Stimulated activated naive CD8-positive, alpha-beta T cell treated with anti-CD3 and anti-CD28 coated beads, Interleukin-15, Interleukin-2, amounts not matched to agents 100 U/mL and 50 U/mL, for 24 hours (primary cell): Measurements from ENCODE around the gene SPAST.
"Not testable (repeated sequence)": the region's sequence is repeated elsewhere in the genome, so short reads cannot be mapped to it uniquely, and the experiment has no call there.

Experiments
- ATAC-seq: fragments of 150-1000 bp; cut with Tn5 transposase; one replicate; pipeline ENCODE4 v1.10.0; 2021
- DNase-seq: peaks from one replicate; pipeline ENCODE4 v3.0.0; 2021

The SPAST gene, protein sequence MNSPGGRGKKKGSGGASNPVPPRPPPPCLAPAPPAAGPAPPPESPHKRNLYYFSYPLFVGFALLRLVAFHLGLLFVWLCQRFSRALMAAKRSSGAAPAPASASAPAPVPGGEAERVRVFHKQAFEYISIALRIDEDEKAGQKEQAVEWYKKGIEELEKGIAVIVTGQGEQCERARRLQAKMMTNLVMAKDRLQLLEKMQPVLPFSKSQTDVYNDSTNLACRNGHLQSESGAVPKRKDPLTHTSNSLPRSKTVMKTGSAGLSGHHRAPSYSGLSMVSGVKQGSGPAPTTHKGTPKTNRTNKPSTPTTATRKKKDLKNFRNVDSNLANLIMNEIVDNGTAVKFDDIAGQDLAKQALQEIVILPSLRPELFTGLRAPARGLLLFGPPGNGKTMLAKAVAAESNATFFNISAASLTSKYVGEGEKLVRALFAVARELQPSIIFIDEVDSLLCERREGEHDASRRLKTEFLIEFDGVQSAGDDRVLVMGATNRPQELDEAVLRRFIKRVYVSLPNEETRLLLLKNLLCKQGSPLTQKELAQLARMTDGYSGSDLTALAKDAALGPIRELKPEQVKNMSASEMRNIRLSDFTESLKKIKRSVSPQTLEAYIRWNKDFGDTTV

DNA sequence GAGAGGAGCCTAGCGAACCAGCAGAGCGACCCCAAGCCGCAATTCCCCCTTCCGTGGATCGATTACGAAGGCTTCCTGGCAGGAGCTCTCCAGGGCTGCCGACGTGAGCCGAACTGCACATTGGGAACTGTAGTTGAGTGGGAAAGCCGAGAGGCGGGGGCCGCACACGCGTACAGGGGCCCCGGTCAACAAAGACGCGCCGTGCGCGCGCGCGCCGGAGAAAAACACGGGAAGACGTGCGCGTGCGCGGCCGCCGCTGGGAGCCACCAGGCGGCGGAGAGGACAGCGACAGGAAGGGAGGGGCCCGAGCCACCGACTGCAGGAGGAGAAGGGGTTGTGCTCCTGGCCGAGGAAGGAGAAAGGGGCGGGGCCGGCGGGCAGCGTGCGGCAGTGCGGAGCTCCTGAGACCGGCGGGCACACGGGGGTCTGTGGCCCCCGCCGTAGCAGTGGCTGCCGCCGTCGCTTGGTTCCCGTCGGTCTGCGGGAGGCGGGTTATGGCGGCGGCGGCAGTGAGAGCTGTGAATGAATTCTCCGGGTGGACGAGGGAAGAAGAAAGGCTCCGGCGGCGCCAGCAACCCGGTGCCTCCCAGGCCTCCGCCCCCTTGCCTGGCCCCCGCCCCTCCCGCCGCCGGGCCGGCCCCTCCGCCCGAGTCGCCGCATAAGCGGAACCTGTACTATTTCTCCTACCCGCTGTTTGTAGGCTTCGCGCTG is at the start of gene SPAST:
TSS of gene SPAST (plus strand) at position 247 of the 711 bp plus-strand sequence. CDS start at position 523, 276 bp downstream.
- DNase-seq (peak; percentile 98), ATAC-seq (peak; percentile 96)

DNA sequence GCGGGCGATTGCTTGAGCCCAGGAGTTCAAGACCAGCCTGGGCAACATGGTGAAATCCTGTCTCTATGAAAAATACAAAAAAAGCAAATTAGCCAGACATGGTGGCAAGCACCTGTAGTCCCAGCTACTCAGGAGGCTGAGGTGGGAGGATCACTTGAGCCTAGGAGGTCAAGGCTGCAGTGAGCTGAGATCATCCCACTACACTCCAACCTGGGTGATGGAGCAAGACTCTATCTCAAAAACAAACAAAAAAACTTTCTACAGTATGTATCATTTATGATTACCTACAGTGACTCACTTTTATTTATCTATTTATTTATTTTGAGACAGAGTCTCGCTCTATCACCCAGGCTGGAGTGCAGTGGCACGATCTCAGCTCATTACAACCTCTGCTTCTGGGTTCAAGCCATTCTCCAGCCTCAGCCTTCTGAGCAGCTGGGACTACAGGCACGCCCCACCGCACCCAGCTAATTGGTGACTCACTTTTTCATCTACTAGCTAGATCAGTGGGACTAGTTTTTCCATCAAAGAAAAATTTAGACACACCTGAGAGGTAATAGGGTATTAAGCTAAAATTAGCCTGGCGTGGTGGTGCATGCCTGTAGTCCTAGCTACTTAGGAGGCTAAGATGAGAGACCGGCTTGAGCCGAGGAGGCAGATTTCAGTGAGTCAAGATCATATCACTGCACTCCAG is 44.4 kb upstream of the SPAST start:
- not testable (repeated sequence) for DNase-seq, ATAC-seq

DNA sequence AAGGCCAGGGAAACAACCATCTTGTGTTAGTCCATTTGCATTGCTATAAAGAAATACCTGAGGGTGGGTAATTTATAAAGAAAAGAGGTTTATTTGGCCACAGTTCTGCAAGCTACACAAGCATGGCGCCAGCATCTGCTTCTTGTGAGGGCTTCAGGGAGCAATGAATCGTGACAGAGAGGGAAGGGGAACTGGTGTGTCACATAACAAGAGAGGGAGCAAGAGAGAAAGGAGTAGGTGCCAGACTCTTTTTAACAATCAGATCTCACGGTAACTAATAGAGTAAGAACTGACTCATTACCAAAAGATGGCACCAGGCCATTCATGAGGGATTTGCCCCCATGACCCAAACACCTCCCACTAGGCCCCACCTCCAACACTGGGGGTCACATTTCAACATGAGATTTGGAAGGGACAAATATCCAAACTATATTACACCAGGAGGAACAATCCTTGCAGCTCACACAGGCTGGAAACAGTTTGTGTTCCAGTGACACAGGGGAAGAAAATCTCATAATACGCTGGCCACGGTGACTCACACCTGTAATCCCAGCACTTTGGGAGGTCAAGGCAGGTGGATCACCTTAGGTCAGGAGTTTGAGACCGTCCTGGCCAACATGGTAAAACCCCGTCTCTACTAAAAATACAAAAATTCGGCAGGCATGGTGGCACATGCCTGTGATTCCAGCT is 29.0 kb upstream of the SPAST start:
- DNase-seq, ATAC-seq: not testable (repeated sequence)

DNA sequence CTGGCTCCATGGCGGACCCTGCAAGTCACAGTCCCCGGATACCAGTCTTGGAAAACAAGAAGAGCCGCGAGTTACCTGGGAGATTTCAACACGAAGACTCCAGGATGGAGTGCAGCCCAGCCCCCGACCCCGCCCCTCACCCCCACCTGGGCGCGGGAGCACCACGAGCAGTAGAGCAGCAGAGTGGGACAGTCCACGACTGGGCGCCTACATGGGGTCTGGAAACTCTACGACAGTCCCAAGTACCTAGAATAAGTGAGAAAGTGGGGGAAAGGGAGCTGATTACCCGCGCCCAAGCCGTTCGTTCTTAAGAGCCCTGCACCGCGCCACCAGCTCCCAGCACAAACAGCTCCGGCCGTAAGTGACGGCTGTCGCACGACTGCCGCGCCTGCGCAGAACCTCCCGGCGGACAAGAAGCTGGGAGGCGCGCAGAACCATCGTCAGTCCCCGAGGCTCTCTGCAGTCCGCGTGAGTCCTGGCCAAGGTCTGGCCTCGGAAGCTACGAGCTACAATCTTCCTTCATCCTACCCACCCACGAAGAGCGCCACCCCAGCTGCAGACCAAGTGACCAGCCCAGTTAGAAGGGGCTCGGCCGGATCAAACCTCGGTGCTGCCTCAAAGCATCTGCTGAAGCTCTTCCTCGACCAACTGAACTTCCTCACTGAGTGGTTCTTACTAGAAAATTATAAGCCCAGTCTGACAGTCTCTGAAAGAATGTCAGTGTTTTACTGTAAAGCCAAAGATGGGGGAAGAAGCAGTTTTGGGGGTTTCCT is 23.7 kb upstream of the SPAST start, which contains the start of gene DPY30:
TSS of gene DPY30 (minus strand) at position 359 of the 773 bp plus-strand sequence. CDS start at position 10, 349 bp downstream.
- ATAC-seq (peak; percentile 96), DNase-seq (peak; percentile 92)

DNA sequence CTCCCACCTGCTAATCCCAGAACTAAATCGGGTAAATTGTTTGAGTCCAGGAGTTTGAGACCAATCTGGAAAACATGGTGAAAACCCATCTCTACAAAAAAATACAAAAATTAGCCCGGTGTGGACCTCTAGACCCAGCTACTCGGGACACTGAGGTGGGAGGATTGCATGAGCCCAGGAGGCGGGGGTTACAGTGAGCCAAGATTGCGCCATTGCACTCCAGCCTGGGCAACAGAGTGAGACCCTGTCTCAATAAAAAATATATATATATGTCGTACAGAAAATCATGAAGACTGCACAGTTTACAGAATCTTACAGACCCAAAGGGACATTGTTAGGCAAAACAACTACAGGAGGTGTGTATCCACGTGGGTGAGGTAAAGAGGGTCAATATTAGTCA is 19.8 kb upstream of the SPAST start:
- ATAC-seq (no peak), DNase-seq (no peak)

DNA sequence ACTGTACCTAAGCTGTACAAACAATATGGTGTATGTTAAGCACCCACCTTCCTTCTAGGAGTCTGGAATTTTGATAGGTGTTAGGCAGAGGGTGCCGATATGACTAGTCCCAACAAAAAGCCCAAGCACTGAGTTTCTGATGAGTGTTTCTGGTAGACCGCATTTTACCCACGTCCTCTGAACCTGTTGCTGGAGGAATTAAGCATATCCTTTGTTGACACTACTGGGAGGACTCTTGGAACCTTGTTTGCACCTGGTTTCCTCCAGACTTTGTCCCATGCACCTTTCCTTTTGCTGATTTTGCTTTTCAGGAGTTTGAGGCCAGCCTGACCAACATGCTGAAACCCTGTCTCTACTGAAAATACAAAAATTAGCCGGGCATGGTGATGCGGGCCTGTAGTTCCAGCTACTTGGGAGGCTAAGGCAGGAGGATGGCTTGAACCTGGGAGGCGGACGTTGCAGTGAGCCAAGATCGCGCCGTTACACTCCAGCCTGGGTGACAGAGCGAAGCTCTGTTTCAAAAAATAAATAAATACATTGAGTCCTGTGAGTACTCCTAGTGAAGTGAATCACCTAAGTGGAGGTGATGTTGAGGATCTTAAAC is 11.4 kb upstream of the SPAST start:
- ATAC-seq (no peak), DNase-seq (no peak)

DNA sequence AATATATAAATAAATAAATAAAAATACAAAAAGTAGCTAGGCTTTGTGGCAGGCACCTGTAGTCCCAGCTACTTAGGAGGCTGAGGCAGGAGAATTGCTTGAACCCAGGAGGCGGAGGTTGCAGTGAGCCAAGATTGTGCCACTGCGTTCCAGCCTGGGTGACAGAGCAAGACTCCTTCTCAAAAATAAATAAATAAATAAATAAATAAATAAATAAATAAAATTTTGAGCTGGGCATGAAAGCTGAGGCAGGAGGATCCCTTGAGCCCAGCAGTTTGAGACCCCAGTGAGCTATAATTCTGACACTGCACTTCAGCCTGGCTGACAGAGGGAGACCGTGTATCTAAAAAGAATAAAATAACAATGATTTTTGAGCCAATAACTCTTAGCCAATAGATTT is 8.8 kb upstream of the SPAST start:
- not testable (repeated sequence) for ATAC-seq

DNA sequence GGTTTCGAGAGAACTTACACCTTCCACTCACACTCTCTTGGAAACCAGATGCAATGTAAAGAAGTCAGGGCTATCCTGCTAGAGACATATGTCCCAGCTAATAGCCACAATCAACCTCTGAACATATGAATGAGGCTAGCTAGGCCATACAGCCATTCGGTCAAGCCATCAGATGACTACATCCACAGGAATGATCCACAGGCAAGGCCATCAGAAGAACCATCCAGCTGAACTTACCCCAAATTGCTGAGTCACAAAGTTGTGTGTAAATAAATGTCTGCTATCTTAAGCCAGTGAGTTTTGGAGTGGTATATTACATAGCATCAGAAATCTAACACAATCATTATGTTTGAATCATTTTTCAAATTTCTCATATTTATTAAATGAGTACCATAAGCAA is 5.2 kb upstream of the SPAST start:
- DNase-seq (no peak), ATAC-seq (no peak)

More for the DNA sequence above, 8.8 kb upstream of the SPAST start:
- not testable (repeated sequence) for DNase-seq

DNA sequence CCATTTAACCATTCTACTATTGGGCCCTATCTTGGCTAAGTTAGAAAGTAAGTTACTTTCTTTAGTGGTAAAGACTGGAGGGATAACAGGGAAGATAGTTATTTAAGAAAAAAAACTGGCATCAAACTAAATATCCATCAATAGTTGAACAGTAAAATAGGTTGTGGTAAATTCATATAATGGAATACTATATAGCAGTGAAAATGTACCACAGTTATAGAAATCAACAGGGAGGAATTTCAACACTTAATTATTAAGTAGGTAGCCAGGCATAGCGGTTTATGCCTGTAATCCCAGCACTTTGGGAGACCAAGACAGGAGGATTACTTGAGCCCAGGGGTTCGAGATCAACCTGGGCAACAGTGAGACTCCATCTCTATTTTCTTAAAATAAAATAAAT is 3.1 kb upstream of the SPAST start:
- no peak for DNase-seq

DNA sequence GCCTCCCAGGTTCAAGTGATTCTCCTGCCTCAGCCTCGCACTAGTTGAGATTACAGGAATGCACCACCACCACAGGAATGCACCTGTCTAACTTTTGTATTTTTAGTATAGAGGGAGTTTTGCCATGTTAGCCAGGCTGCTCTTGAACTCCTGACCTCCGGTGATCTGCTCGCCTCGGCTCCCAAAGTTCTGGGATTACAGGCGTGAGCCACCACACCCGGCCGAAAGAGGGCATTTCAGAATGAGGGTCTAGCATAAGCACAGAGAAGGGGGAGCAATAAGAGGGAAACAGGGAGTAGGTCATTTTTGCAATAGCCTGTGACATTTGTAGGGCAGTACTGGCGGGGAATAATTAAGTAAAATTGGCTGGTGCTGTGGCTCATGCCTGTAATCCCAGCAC is 1.9 kb upstream of the SPAST start:
- DNase-seq, result no peak

More for the DNA sequence above, 3.1 kb upstream of the SPAST start:
- ATAC-seq, result no peak

DNA sequence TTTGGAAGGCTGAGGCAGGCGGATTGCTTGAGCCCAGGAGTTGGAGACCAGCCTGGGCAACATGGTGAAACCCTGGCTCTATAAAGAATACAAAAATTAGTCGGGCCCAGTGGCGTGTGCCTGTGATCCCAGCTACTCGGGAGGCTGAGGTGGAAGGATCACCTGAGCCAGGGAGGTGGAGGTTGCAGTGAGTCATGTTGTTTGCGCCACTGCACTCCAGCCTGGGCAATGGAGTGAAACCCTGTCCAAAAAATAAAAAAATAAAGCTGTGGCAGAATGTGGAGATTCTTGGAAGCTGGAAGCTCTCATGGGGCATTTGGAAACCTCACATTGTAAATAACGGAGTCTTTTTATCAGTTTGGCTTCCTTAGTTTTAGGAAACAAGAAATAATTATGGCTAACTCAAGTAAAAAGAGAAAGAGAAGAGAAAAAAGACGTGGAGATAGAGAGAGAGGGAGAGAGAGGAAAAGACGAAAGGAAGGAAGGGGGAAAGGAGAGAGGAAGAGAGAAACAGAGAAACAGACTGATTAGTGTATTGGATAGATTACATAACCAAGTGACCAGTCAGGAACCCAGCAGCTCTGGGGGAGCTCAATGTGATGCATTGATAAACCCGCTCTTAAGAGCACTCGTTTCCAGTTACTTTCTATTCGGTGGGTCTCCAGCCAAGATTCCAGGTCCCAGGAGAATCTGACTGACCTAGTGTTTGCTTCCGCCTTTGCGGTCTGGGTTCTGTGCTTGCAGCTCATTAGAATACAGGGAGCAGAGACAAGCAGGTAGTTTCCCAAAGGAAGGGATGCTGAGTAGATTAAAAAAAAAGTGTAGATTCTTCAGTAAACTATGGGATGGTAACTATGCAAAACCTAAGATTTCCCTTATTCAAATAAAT is 1.1 kb upstream of the SPAST start:
- ATAC-seq (no peak), DNase-seq (peak; percentile 20)

More for the DNA sequence above, 1.9 kb upstream of the SPAST start:
- no peak for ATAC-seq

DNA sequence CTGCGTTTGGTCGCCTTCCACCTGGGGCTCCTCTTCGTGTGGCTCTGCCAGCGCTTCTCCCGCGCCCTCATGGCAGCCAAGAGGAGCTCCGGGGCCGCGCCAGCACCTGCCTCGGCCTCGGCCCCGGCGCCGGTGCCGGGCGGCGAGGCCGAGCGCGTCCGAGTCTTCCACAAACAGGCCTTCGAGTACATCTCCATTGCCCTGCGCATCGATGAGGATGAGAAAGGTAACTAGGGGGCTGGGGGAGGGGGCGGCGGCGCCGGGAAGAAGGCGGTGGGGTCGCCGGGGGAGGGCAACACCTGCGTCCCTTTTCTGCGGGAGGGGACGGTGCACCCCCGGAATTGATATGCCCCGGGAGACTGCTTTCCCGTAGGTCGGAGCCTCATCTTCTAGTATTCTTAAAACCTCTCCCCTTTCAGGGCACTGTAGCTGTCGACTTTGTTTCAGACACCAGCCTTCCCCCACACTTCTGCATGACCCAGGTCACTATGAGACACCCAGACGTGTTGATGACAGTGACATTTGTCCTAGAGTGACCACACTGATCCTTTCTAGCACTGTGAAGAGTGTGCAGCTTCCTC is 755 bp downstream of the SPAST start:
- DNase-seq (peak; percentile 25), ATAC-seq (peak; percentile 5)

DNA sequence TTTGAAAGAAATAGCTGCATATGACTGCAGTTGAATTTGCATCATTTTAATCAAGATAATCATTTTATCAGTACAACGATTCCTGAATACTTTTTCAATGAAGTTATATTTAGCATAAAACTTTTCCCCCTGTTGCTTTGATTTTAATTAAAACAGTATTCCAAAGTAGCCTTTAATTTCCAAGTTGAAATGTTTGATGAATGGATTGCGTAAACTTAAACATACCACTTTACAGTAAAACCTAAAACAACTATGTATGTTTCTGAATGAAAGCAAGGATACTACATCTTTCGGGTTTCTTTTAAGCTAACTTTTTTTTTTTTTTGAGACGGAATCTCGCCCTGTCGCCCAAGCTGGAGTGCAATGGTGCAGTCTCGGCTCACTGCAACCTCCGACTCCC is 1.4 kb downstream of the SPAST start:
- no peak for DNase-seq
- ATAC-seq, result no peak

DNA sequence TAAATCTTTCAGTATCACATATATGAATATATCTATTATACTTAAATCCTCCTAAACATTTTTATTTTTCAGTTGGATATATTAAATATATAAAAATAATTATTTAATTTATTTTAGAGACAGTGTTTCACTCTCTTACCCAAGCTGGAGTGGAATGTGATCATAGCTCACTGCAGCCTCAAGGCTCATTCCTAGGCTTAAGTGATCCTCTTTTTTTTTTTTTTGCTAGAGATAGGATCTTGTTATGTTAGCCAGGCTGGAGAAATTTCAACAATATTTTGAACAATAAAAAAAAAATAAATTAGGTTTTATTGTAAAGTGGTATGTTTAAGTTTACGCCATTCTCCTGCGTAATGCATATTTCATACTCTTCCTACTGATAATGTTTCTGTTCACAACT is 4.2 kb downstream of the SPAST start:
- ATAC-seq (no peak), DNase-seq (no peak)

DNA sequence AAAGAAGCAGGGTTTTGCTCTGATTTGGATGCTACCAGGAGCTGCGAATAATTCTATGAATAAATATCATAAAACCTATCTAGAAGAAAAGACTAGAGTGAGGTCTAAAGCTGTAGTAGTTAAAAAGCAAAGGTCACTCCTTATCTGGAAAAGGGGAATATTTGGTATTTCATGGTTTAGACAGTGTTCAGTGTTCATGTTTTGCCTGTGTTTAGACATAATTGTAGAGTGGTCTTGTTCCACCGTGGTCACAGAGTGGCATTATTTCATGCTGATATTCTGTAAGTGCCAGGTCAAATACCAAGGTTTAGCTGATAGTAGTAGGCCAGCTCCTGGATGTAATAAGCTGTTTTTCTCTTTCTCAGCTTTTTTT is 10.8 kb downstream of the SPAST start:
- DNase-seq, result no peak
- no peak for ATAC-seq

DNA sequence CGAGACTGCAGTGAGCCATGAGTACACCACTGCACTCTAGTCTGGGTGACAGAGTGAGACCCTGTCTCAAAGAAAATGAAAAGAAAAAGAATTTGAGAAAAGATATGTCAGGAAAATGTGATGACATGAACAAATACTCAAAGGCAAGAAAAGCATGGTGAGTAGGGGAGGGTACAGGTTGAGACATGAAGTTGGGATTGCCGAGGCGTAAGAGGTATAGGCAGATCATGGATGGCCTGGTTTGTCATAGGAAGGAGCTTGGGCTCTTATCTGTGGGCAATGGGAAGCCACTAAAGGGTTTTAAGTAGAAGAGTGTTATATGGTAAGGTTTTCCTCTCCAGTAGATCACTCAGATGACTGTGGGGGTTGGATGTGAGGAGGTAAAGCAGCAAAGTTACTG is 32.3 kb downstream of the SPAST start:
- ATAC-seq (no peak), DNase-seq (no peak)

DNA sequence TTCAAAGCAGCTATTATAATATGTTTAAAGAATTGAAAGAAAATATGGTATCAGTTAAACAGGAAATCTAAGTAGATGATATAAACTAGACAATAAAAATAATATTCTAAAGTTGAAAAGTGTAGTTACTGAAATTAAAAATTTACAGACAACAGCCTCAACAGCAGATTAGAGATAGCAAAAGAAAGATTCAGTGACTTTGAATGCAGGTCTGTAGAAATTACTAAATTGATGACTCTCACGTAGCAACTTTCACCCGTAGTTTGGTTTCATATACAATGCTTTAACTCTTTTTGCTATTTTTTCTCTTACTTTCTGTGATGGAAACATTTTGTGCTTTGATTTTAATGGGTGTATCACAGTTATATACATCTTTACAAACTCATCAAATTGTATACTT is 44.8 kb downstream of the SPAST start:
- DNase-seq, result no peak
- no peak for ATAC-seq

DNA sequence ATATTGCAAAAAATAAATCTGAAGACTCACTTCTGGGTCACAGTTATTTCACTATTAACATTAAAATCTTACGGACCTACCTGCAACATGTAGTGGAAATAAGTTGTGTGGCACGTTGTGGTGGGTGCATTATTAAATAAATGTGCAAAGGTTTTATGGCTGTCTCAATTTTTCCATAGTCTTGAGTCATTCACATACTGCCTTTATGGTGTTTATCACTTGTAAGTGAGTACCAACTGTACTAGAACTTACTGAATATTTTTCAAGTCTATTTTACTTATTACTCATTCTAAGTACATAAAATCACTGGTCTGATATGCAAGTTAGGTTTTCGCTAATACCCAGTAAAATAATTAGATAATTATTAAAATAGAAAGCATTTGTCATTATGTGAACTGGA is 54.7 kb downstream of the SPAST start:
- ATAC-seq (peak; percentile 52), DNase-seq (no peak)

DNA sequence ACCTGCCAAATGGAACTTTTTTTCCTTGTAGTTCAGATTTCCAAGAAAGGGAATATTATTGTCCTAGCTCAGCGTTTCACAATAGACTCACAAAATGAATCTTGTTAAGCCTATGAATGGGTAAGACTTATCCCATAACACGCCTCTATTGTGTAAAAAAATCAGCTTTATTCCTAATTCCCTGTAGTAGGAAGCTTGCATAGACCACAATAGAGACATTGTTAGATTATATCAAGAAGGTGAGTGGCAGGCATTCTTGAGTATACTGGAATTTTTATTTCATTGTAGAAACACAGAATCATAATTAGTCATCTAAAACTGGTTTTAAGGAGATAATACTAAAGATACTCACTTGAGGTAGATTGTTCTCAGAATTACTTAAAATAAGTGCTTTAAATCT is 55.8 kb downstream of the SPAST start:
- no peak for ATAC-seq

More for the DNA sequence above, 55.8 kb downstream of the SPAST start:
- no peak for DNase-seq
